HS-27A (cell line): ENCODE measurements around the gene GPC3.

Source experiments
- DNase-seq: peaks from one replicate; pipeline ENCODE4 v3.0.0-alpha.2; 2012; ENCODE audit warnings: low read depth, missing footprints

GPC3 gene

DNA sequence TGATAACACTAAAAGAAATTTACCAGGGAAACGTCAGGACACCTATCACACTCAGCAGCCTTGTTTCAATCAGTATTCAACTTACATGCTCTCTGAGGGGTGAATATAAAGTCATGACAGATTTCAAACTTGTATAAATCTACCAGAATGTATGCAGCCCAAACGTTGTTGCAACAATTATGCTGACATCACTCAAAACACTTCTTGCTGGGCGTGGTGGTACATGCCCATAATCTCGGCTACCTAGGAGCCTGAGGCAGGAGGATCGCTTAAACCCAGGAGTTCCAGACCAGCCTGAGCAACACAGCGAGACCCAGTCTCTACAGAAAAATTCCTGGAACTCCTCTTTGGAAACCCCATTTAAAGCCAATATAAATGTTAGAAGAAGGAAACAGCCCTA, 303.5 kb downstream of the GPC3 start:
- DNase-seq = no peak

DNA sequence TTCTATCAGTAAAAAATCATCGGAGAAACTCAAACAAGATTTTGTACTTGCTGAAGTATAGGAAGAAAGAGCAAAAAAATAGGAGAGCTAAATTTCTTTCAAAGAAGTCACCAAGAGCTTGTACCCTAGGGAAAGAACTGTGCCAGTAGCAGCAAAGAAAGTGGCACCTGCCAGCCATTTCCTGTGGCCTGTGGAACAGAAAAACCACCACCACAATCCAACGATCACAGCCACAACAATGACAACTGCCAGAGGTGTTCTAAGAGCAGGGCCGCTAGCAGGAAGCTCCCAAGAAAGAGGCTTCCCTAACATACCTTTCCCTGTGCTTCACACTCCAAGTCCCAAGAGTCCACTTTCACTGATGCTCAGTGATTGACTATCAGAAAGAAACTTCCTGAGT, 304.0 kb downstream of the GPC3 start:
- DNase-seq = no peak

DNA sequence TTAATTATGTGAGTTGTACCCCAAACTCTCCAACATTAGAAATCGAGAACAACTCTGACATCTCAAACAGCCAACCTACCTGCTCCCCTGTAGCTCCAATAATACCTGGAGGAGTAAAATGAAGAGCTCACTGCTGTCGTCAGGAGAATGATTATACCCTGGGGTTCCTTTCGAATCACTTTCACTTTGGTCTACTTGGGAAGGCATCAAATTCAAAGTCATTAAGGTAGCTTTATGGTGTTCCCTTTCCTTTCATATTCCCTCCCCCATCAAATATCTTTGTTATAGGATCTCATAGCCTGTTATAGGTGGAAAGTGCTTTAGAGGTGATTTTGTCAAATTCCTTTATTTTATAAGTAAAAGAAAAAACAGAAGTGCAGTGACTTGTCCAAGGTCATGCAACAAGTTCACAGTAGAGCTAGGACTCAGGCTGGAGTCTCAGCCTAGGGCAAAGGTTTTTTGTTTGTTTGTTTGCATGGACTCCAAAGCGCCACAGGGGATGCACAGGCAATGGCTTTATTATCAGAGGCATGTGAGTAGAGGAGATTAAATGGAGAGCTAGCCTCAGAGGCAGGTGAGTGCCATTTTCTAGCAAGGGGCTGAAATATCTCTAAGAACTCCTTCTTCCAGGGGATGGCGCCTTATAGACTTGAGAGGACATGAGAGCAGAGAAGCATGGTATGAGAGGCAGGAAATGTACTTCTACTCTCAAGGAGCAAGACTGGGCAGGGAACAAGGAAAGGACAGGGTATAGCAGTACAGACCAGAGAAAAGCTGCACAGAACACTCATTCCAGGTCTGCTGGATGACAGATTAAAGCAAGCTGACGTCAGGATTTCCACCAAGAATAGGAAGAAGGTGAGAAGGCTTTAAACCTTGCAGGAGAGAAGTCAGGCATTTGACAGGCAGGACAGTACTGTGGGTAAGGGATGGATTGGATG, 308.0 kb downstream of the GPC3 start:
- no peak for DNase-seq

DNA sequence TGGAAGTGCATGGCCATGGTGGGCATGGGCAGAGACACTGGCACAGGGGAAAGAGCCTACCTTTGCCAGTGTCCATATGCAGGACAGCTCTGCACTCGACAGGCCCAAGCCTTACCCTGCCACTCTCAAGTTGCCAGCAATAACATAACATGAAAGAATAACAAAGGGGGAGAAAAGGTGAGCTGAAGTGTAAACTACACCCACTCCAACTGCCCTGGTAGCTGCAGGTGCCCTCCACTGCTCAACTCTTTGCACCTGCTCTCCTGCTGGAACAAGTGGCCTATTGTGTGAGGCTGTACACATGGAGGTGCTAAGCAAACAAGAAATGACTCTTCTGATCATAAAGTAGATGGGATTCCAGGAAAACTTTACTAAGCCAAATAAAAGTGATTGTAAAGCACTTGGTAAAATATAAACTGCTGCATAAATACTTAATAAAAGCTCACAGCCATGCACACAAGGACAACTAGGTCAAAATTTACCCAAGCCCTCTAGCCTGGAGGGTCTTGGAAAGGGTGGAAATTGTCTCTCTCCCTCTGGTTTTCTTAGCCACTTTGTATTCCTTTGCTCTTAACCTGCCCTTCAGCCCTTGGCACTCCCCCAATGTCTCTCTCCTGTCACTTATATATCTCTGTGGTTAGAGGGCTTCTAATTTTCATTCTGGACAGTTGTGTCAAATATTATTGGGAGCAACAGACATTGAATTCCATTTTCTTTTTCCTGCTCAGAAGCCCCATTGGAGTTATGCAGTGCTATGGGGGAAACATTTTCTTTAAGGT, 308.9 kb downstream of the GPC3 start:
- DNase-seq = no peak

DNA sequence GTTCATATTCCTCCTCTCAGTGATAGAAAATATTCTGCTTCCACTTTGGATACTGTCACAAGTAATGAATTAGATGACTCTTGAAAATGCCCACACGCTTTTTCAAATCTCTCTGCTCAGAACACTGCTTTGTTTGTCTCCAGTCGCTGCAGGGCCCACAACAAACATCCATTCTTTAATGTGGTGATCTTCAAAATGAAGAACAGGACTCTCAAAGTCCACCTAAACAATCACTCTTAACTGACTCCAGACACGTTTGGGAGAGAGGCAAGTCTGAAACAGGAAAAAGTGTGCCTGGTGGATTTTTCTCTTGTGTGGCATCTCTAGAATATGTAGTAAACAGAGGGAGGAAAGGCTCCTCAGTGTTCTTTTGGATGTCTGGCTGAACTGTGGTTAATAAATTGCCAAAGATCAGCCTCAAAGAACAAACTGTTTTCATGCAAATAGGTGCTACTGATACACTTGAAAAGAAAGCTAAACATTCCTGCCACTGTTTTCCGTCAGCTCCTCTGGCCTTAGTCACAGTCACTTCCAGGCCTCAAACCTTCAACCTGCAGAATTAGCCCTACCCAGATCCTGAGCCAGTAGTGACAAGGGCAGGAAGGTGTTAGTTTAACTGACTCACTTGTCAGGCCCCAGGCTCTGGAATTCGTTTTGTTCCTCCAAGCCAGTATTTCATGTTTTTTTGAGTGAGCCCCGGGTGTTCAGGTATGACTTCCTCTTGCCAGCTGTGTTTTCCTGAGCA, 310.5 kb downstream of the GPC3 start:
- DNase-seq = no peak

DNA sequence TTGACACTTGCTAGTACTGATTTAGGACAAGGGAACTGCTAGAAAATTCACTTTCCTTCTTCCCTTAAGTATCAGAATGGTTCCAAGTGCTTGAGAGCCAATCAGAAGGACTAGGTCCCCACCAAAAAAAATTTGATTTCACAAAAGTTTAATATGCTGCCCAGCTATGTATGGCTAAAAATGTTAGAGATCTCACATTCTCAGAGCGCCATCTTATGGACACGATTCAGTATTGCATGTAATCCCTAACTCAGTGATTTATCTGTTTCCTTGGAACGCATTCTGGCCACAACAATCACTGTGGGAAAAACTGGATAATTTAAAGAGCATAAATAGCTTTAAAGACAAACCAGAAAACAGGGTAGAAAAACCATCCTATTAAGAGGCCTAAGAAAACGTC, 315.0 kb downstream of the GPC3 start:
- no peak for DNase-seq

DNA sequence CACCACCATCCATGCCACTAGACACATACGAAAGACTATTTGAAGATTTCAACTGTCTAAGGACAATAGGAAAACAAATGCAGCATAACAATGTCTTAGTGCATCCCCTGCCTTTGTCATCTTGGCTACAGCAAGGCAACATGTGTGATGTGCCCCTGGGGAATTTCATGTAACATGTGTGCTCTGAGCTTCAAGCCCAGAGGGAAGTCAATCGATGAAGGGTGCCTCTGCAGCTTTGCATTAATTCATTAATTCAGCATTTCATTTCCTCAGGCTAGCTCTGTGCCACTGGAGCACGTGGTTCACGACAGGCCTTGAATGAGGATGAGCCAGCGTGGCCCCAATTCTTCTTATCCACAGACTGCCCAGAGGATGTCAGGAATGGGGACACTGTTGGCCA, 316.2 kb downstream of the GPC3 start:
- no peak for DNase-seq

DNA sequence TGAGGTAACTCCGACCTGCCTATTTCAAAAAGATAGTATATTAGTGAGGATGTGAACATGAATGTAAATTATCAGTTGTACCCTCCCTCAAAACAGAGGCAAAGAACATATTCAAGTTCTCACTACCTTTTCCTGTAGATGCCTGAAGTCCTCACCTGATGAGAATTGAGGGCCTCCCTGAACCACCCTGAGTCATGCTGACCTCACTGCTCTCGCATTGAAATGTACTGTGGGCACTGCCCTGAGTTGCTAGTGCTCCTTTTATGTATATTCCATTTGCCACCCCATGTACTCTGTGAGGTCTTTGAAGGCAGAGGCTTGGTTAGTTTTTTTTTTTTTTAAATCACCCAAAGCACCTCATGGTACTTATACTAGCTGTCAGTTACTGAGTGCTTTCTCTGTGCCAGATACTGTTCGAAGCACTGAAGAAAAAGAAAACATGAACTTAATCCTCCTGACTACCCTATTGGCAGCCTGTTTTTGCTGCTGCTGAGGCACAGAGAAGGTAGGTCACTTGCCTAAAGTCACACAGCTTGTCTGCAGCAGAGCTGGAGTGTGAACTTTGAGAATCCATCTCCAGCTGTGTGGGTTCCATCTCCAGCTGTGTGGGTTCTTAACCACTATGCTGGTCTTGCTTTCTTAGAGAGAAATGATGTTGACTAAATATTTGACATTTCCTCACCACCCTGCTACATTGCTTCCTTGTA, 317.0 kb downstream of the GPC3 start:
- DNase-seq = no peak

DNA sequence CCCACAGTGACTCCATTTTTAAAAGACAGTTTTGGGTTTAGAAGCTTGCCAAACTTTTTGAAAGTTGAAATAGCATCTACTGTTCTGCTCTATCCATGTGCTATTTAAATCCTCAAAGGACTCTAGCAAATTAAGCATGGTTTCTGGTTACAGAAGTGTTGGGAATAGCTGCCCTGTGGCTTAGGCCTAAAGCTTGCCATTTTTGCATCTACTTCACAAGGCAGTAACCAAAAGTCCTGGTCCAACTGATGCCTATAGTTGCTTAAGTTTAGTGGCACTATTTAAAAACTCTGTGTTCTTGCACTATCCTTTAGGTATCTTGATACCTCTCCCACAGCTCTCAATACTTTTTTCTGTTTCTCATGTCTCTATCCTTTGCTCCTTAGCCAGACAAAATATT, 319.1 kb downstream of the GPC3 start:
- no peak for DNase-seq

DNA sequence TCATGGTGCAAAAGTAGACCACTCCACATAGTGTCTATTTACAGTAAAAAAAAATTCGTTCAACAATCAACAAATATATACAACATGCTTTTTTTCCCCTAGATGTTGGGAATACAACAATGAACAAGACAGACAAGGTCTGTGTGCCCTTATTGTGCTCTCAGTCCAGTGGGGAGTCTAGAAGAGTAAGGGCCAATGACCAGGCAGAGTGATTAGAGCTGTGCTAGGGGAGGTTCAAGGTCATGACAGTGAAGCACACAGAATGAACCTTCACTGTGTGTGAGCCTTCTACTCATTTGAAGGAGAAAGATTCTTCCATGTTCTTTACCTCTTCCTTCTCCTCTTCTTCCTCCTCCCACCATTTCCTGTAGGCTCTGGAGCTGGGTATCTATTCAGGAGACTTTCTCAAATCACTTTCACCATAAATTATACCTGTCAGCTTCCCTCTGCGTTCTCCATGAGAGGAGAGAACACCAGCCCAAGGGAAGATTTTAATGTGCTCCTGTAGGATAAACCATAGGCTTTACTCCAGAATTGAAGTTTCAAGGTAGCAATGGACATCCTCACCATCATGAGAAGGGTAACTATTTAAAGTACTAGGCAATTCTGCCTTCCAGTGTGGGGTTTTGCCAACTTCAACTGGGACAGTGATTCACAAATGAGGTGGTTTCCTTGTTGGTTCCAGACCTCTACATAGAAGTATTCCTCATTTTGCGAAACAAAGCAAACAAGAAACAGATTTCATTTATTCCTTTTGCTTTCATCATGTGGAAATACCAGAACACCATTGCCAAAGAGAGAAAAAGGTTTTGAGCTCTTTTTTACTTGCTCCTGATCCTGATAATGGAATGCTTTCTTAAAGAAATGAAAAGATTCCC, 323.2 kb downstream of the GPC3 start:
- DNase-seq = no peak

DNA sequence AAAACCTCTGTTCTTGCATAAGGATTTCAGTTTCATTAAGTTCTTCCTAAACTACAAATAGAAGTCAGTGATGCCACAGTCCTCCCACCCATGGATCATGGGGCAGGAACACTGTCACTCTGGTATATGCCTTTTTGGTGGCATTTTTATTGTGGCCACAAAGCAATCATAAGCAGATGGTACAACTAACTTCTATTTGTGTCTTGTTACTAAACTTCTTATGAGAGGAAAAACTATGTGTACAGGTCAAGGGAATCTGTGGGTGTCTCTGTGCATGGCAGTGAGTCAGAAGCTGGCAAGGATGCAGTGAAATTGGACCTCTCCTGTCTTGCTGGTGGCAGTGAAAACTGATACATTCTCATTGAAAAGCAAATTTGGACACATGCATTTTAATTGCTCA, 325.1 kb downstream of the GPC3 start:
- DNase-seq = no peak

DNA sequence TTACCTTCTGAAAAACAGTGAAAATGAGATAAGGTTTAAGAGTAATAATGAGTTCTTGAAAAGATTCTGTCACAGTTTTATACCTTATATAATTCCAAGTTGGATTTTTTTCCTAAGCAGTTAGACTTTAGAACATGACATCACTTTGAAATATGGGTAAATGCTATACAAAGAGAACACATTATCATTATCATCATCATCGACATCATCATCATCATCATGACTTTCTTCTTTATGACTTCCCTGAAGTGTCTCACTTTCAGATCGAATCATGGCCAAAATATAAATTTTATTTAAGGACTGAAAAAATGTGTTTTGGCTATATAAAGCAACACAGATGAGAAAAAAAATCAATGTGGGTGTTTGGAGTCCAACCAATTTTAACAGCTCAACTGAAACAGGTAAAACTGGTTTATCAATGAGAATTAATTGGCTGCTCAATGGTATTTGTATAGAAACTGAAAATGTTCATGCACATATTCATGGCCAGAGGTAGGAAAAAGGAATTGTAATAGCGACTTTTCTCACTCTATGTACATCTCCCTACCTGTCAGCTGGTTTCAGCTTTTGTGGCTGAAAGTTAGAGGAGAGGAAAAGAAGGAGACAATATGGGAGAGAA, 327.0 kb downstream of the GPC3 start:
- DNase-seq = no peak

DNA sequence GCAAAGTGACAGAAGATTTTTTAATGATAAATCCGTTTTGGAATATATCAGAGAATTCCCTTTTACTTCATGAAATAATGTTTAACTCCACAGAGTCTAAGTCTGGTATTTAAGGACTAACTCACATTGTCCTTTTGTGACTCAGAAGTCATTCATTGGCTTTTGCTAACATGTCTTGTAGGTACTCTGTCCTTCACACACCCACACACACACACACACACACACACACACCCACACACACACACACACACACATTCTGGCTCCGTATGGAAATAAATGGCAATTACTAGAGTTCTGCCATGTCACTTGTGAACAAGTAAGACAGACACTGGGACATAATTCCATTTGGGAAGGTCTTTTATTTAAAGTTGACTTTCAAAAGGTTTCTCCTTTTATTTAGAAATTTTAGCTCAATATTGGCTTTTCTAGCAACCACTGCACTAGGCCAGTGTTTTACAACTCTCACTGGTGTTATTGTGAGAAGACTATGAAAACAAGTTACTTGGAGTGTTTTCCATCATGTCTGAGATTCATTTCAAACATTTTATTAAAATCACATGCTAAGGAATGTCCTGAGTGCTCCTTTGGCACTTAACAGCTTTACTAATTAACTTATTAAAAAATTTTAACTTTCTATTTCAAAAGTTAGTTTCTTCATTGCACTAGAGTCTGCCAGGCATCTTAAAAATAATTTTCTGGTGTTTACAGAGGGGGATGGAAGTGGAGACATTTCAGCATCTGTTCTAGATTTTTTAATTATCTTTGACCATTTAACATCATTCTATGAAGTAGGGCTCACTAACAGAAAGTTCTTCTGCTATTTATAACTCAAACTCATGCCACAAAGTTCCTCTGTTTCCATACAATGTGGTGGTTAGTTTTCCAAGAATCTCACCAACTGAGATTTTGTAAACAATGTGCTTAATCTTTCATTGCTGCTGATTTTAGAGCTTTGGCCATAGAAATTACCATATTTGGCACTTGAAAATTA, 329.8 kb downstream of the GPC3 start:
- DNase-seq = no peak

DNA sequence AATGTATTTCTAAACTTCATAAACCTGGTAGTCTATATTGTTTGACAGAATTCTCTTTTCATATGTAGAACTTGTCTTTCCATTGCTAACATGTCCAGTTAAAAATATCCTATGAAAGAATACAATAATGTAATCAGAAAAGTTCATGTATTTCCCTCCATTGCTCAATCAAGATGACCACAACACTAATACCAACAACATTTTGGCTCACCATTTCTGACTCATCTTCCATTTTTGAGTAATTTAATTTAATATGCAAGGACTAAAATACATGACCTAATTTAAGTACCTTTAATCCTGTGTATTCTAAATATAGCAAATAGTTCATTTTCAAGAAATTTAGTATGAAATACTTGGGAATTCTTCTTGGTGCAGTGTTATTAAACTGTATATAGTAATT, 330.6 kb downstream of the GPC3 start:
- no peak for DNase-seq

DNA sequence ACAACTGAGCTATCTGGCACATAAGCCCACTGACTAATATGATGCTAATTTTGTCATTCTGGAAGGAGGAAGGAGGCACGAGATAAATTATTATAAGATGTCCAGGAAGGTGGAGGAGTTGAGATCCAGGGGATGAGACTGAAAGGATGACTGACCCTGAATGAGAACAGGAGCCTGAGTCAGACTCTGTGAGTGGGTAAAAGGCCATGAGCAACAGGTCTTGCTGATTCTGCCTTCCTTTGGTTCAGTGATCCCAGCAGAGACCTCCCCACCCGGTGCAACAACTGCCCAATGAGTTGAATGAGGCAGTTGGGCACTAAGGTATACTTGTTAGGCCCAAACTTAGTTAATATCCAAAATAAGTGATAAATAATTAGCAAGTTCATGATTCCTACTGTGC, 332.0 kb downstream of the GPC3 start:
- DNase-seq = no peak

DNA sequence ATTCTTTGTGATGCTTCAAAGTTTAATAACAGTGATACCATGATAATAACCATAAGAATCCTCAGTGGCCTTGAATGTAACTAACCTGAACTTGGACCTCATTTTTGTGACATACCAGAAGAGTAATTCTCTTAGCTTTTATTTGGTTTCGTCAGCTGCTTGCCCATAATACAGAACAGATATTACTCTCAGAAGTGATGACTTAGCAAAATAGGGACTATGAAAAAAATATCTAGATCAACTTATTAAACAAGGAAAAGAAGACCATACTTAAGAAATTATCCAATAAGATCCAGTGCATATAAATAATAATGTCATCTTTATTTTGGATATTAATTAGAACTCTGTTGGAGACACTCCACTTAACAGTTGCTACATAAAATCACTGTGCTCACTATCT, 333.2 kb downstream of the GPC3 start:
- no peak for DNase-seq

DNA sequence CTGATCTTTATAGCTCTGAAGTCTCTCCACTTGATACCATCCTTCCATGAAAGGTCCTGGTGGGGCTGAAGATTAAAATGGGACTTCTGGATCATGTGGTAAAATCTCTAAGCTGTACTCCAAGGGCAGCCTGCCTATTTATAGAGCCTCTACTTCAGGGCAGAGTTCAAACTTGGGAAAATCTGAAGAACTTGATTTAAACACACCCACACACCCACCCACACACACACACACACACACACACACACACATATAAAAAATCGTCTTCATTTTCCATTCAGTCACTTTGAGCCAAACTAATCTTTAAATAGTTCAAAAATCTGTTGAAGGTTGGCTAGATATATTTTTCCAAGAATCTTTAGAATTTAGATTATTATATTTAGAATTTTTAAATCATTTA, 335.2 kb downstream of the GPC3 start:
- no peak for DNase-seq

DNA sequence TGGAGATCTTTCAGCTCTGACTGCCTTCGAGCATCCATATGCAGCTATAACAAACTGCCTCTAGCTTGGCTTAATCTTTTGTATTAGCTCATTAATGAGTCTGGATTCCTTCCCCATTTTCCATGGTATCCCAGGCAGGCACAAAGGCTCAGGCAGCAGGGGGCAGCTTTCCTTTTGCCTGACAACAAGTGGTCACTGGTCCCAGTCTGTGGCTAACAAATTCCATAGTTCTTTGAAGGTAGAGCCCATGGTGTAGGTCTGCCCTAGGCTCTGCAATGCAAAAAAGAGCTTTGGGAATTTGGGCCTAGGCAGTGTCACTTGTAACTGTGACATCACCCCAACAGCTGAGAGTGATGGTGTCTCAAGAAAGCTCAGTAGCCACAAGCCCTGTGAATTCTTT, 335.7 kb downstream of the GPC3 start:
- DNase-seq = no peak

DNA sequence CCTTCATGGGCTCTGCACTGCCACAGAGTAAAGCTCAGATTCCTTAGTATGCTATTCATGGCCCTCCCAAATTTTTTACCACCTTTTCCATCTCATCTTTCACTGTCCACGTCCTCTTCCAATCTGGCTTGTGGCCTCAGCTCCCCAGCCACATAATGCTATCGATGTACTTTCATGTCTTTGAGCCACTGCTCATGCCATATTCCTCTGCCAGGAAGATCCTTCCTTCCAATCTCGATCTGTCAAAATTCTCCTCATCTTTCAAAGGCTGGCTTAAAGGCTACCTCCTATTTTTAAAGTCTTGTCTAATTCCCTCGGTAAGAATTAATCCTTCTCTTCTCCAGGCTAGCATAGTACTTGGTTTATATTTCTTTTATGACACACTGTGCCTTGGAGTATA, 336.8 kb downstream of the GPC3 start:
- DNase-seq = no peak
